Measurements from ENCODE around the gene CLK4. TPM values are rescaled to one million over a fixed set of nuclear protein-coding genes. Genes with fewer than 3 reads are reported as not detected.

Gene CLK4
- total RNA-seq (2022; extraction: Qiagen RNA extraction) = 9.0 to 11.9 TPM (median 9.3 TPM) in 5 replicates

DNA sequence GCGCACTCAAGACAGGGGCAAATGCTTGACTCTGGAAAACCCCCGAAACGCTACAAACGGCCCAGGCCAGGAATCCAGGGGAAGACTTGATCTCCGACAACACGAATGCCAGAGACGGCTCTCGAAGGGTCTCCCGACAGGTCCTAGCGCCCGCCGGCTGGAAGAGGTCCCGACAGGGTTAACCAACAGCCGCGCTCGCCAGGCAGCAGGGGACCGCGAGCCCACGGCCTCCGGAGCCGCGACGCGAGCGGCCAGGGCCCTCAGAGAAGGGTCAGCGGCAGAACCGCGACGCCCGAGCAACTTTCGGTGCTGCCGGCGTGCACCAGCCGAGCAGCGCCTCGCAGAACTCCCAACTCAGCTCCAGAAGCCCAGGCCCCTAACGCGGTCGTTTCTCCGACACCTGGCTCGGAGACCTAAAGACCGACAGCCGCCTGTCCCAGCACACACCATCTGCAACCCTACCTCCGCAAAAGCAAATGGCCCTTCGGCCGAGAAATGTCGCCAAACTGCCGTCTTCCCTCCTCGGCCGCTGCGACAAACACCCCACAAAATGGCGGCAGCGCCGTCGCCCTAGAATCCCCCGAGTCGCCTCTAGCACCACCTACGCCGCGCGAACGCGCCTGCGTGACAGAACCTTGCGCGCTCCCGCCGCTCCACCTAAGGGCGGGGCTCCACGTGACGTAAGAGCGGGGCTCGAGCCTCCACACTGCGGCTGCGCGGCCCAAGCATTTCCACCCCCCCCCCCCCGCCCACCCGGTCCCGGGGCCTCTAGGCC is at the start of gene CLK4:
Gene CLK4, minus strand, starts transcription at position 567 of the 775 bp plus-strand sequence. CDS start 3,634 bp downstream, outside the sequence.

DNA sequence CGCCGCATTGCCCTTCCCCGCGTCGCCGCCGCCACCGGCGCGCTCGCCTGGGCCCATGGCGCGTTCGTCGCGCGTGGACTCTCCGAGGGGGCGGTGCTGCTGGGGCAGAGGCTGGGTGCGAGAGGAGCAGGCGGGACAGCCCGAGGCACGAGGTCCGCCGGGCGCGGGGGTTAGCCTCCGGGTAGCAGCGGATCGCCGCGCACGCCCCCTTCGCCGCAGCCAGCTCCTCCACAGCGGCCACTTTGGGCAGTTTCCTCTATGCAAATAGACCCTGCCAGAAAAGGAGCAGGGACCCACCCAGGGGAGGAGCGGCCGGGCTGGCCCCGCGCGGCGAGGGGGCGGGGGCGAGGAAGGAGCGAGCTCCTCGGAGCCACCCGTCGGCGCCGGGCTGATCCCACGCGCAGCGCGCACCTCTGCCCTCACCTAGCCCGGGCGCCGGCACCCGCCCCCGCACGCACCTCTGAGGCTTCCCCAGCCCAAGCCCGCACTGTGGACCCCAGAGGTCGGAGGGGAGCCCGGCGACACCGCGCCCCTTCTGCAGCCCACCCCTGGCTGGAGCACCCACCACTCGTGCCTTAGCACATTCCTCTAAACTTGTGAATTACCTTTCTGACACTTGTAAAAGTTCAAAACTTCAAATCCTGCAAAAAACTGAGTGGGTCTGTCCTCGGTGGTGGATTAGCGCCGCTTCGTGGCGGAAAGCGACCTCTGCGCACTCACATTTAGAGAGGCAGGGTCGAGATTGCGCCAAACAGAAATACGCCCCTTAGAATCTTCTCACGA is 36.5 kb downstream of the CLK4 start, which contains the start of gene COL23A1:
Gene COL23A1, minus strand, starts transcription at position 253 of the 783 bp plus-strand sequence.

Other genes with a start within 250 kb of the CLK4 start
- not detected in 5 replicates for gene COL23A1, start 36.7 kb downstream of the CLK4 start, total RNA-seq (2022; extraction: Qiagen RNA extraction)
- 6.2 to 9.3 TPM (median 7.5 TPM) in 5 replicates for gene ZNF354A, start 103.6 kb upstream of the CLK4 start, total RNA-seq (2022; extraction: Qiagen RNA extraction)
- gene ZNF354B, start 232.9 kb upstream of the CLK4 start, total RNA-seq (2022; extraction: Qiagen RNA extraction) = 4.3 to 5.9 TPM (median 5.7 TPM) in 5 replicates

Data from A549 treated with CORT108297 at 1 μM for 4 hours (cell line).